ENCODE results near the gene SFSWAP.

The SFSWAP gene

GRCh38 chr12:131835616-131836171 is 124.8 kb downstream of the SFSWAP start:
- TF ChIP-seq REST (IDR thresholded peaks at IDR 0.05; ENCODE audit: insufficient read depth in 1 of 2, low read depth in 2 of 2, low read length in 2 of 2) (no peak), FOXP2 (optimal IDR thresholded peaks at IDR 0.05; ENCODE audit: borderline replicate concordance, extremely low read depth, extremely low read length, insufficient read depth) (no peak), TAF1 (IDR thresholded peaks at IDR 0.05; ENCODE audit: borderline replicate concordance, insufficient read depth, low read length) (no peak), POLR2AphosphoS5 (IDR thresholded peaks at IDR 0.05; ENCODE audit: low read depth, low read length) (no peak)

GRCh38 chr12:131836193-131836592 is 125.3 kb downstream of the SFSWAP start:
- TF ChIP-seq REST (IDR thresholded peaks at IDR 0.05; ENCODE audit: insufficient read depth in 1 of 2, low read depth in 2 of 2, low read length in 2 of 2) = no peak
- TF ChIP-seq FOXP2 (optimal IDR thresholded peaks at IDR 0.05; ENCODE audit: borderline replicate concordance, extremely low read depth, extremely low read length, insufficient read depth) = no peak
- no peak for TF ChIP-seq SIN3A (IDR thresholded peaks at IDR 0.05; ENCODE audit: borderline replicate concordance, insufficient read depth, low read length)
- no peak for TF ChIP-seq TAF1 (IDR thresholded peaks at IDR 0.05; ENCODE audit: borderline replicate concordance, insufficient read depth, low read length)
- no peak for TF ChIP-seq POLR2AphosphoS5 (IDR thresholded peaks at IDR 0.05; ENCODE audit: low read depth, low read length)

GRCh38 chr12:131836714-131837397 is 126.0 kb downstream of the SFSWAP start:
- TF ChIP-seq SIN3A (IDR thresholded peaks at IDR 0.05; ENCODE audit: borderline replicate concordance, insufficient read depth, low read length) (no peak), POLR2AphosphoS5 (IDR thresholded peaks at IDR 0.05; ENCODE audit: low read depth, low read length) (no peak), TAF1 (IDR thresholded peaks at IDR 0.05; ENCODE audit: borderline replicate concordance, insufficient read depth, low read length) (no peak), FOXP2 (optimal IDR thresholded peaks at IDR 0.05; ENCODE audit: borderline replicate concordance, extremely low read depth, extremely low read length, insufficient read depth) (no peak), REST (IDR thresholded peaks at IDR 0.05; ENCODE audit: insufficient read depth in 1 of 2, low read depth in 2 of 2, low read length in 2 of 2) (no peak)

- TF ChIP-seq FOXP2 (optimal IDR thresholded peaks at IDR 0.05; ENCODE audit: borderline replicate concordance, extremely low read depth, extremely low read length, insufficient read depth) (no peak), SIN3A (IDR thresholded peaks at IDR 0.05; ENCODE audit: borderline replicate concordance, insufficient read depth, low read length) (no peak), TAF1 (IDR thresholded peaks at IDR 0.05; ENCODE audit: borderline replicate concordance, insufficient read depth, low read length) (no peak), POLR2AphosphoS5 (IDR thresholded peaks at IDR 0.05; ENCODE audit: low read depth, low read length) (no peak), REST (IDR thresholded peaks at IDR 0.05; ENCODE audit: insufficient read depth in 1 of 2, low read depth in 2 of 2, low read length in 2 of 2) (no peak)
These were observed 129.9 kb downstream of the SFSWAP start for GRCh38 chr12:131840643-131841416.
